Testis (tissue), 3 donors: Measurements from ENCODE around the gene FCHSD2. TPM values are rescaled to one million over a fixed set of nuclear protein-coding genes. Genes with fewer than 3 reads are reported as not detected.

Experiments used
- DNase-seq: peaks from one replicate; pipeline ENCODE4 v3.0.0-alpha.2; 2019
- H3K27ac ChIP-seq, 2 donors: fragments of 200-600 bp; sonication (generic); one replicate each; pipeline ENCODE4 v1.5.1; 2019
- H3K27me3 ChIP-seq: fragments of 200-600 bp; sonication (generic); one replicate; pipeline ENCODE4 v1.5.1; 2019
- H3K36me3 ChIP-seq: fragments of 200-600 bp; sonication (generic); one replicate; pipeline ENCODE4 v1.5.1; 2017; ENCODE audit warnings: low read depth; ENCODE audit errors: missing control alignments
- H3K4me1 ChIP-seq: fragments of 200-600 bp; sonication (generic); one replicate; pipeline ENCODE4 v1.5.1; 2019
- H3K4me3 ChIP-seq, 2 donors: fragments of 200-600 bp; sonication (generic); one replicate each; pipeline ENCODE4 v1.5.1; 2017 to 2019
- H3K9me3 ChIP-seq: fragments of 200-600 bp; sonication (generic); one replicate; pipeline ENCODE4 v1.5.1; 2017
- POLR2A ChIP-seq: fragments of 450-650 bp; IDR thresholded peaks from one replicate; pipeline ENCODE4 v1.6.1; 2017; ENCODE audit warnings: antibody characterized with exemption, mild to moderate bottlenecking, moderate library complexity
- WGBS, 2 donors: methylation state at CpG; one replicate each; pipeline ENCODE4 v1.1.5; 2018; 5-methylcytosine and 5-hydroxymethylcytosine counted together
- intact Hi-C: fragments of 100-400 bp; cut with DNase I; formaldehyde crosslinking; loops from one replicate; pipeline ENCODE4 v1.15.1; 2023; ENCODE audit warnings: low total_unique reads
- polyA plus RNA-seq: library from polyadenylated mRNA; stranded (reverse); fragments of 350-450 nt; fragmentation: Illumina TruSeq; extraction: RNeasy Lipid Tissue Mini Kit (QIAGEN cat#74804); gene quantifications from one replicate; pipeline ENCODE4 v1.2.3, GENCODE V29; 2014; ENCODE audit warnings: low read depth, low replicate concordance; ENCODE audit not compliant: insufficient read depth
- total RNA-seq, 2 donors: library from RNA; depleted of rRNA; stranded (reverse); fragments of >200 nt; gene quantifications; one replicate each; pipeline ENCODE4 v1.2.3, GENCODE V29; 2016
- TF ChIP-seq, protein P1 (sequence below), 3 experiments: fragments of 450-650 bp in 2 of 3; fragments of 200-600 bp in 1 of 3; sonication (generic) in 1 of 3; IDR thresholded peaks; one replicate each; pipeline ENCODE4 v1.5.1; 2016 to 2019; ENCODE audit warnings: antibody characterized with exemption in 3 of 3, mild to moderate bottlenecking in 2 of 3, moderate library complexity in 1 of 3

The FCHSD2 gene
- total and polyA plus RNA-seq, 3 donors from 2014 or later: 44.0 to 69.6 (median 65.9) TPM

DNA sequence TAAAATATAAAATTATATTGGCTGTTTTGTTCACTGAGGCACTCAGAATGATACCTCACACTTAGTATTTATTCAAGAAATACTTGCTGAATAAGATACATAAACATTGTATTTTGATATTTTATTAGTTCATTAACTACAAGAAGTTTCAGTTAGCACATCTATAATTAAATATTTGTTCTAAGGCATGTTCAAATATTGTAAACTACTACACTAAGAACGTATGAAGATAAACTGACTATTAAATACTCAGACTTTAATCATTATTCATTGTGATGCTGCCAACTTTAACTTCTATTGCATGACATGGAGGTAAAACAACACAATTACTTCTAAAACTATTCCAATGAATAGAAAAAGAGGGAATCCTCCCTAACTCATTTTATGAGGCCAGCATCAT is 198.5 kb downstream of the FCHSD2 start:
- no peak overlapping the region for H3K27ac ChIP-seq

DNA sequence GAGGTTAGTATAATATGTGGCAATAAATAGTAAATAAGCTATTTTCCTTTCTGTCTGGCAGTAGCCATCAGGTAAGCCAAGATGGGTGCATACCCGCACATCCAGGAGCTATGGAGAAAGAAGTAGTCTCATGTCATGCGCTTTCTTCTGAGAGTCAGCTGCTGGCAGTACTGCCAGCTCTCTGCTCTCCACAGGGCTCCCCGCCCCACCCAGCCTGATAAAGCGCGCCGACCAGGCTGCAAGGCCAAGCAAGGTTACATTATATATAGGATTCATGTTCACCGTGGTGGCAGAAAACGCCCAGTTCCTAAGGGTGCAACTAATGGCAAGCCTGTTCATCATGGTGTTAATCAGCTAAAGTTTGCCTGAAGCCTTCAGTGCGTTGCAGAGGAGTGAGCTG is 201.7 kb downstream of the FCHSD2 start:
- no peak overlapping the region for H3K4me3 ChIP-seq
- TF ChIP-seq, protein P1, sequence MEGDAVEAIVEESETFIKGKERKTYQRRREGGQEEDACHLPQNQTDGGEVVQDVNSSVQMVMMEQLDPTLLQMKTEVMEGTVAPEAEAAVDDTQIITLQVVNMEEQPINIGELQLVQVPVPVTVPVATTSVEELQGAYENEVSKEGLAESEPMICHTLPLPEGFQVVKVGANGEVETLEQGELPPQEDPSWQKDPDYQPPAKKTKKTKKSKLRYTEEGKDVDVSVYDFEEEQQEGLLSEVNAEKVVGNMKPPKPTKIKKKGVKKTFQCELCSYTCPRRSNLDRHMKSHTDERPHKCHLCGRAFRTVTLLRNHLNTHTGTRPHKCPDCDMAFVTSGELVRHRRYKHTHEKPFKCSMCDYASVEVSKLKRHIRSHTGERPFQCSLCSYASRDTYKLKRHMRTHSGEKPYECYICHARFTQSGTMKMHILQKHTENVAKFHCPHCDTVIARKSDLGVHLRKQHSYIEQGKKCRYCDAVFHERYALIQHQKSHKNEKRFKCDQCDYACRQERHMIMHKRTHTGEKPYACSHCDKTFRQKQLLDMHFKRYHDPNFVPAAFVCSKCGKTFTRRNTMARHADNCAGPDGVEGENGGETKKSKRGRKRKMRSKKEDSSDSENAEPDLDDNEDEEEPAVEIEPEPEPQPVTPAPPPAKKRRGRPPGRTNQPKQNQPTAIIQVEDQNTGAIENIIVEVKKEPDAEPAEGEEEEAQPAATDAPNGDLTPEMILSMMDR (IDR thresholded peaks at IDR 0.05): no peak
- no peak for TF ChIP-seq POLR2A
- intact Hi-C loops: no loop called here
- H3K27me3 ChIP-seq: no peaks in the 10 kb centered on the region
- no peak overlapping the region for H3K27ac ChIP-seq
- H3K4me1 ChIP-seq: no peaks in the 10 kb centered on the region
- no peak for DNase-seq
- no peaks in the 10 kb centered on the region for H3K9me3 ChIP-seq
- WGBS, 2 donors: 91 to 95% methylated on average over 9 of the region's 9 CpGs
- H3K36me3 ChIP-seq: no peaks in the 10 kb centered on the region

More for the DNA sequence above, 198.5 kb downstream of the FCHSD2 start:
- H3K9me3 ChIP-seq: no peaks in the 10 kb centered on the region
- DNase-seq: no peak
- H3K36me3 ChIP-seq: no peaks in the 10 kb centered on the region
- 39 to 42% methylated on average over 1 of the region's 1 CpG for WGBS, 2 donors
- no peaks in the 10 kb centered on the region for H3K27me3 ChIP-seq
- no peak overlapping the region for H3K4me3 ChIP-seq
- TF ChIP-seq, protein P1 (IDR thresholded peaks at IDR 0.05): no peak
- no peak for TF ChIP-seq POLR2A
- H3K4me1 ChIP-seq: no peaks in the 10 kb centered on the region
- intact Hi-C loops: no loop called here

DNA sequence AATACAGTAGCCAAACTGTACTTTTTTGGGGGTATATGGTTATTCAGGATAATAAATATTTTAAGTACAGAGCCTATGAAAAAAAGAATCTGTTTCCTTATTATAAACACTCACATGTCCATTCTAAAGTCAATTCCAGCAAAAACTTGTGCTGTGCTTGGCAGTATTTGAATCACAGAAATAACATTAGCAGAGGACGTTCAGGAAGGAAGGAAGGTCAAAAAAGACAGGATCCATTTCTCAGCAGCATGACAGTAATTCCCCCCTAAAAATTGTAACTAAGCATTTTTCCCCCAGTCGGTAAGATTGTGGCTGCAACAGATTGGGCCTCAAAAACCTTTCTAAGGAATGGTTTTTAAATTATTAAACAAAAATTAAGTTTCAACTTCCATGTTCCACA is 203.1 kb downstream of the FCHSD2 start:
- intact Hi-C loops: no loop called here
- no peak overlapping the region for H3K4me3 ChIP-seq
- H3K27ac ChIP-seq: no peak overlapping the region
- H3K36me3 ChIP-seq: no peaks in the 10 kb centered on the region
- no peak for DNase-seq
- WGBS, 2 donors: 35 to 47% methylated on average over 2 of the region's 2 CpGs
- no peaks in the 10 kb centered on the region for H3K4me1 ChIP-seq
- no peaks in the 10 kb centered on the region for H3K27me3 ChIP-seq
- TF ChIP-seq, protein P1 (IDR thresholded peaks at IDR 0.05): no peak
- TF ChIP-seq POLR2A: no peak
- no peaks in the 10 kb centered on the region for H3K9me3 ChIP-seq

DNA sequence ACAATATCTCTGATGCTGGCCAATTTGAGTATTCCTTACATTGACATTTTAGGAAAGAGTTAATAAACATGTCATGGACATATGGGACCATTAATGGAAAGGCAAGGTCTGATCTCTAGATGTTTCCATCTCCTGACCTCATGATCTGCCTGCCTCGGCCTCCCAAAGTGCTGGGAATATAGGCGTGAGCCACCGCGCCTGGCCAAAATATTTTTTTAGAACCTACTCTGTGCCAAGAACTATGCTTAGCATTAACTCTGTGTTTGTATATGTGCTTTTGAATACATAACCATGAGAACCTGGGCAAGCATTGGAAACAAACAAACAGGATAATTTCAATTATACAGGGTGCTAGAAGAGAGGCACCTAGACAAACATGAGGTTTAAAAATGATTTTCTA is 204.7 kb downstream of the FCHSD2 start:
- Histone ChIP-seq H3K4me1 (no peaks in the 10 kb centered on the region), H3K9me3 (no peaks in the 10 kb centered on the region), H3K36me3 (no peaks in the 10 kb centered on the region), H3K27me3 (no peaks in the 10 kb centered on the region), H3K27ac (no peak overlapping the region), H3K4me3 (no peak overlapping the region)
- TF ChIP-seq, protein P1 (IDR thresholded peaks at IDR 0.05): no peak
- TF ChIP-seq POLR2A: no peak
- 83 to 84% methylated on average over 4 of the region's 4 CpGs for WGBS, 2 donors
- no peak for DNase-seq
- intact Hi-C loops: no loop called here

DNA sequence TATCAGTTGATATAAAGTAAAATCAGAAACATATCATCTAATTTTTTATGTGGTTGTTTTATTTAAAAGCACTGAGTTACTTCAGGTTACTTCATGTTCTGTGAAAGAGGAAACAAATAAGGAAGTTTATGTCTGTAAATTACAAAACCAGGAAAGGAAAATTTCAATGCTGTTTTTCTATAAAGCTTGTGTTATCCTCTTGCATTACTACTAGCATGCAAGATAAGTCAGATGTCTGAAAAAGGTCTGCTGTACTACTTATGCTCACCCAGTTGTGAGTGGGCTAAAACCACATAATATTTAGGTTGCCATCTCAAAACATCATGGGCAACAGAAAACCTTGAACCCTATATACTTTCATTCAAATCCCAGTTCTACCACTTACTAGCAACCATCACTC is 206.4 kb downstream of the FCHSD2 start:
- intact Hi-C loops: no loop called here

More for the DNA sequence above, 206.4 kb downstream of the FCHSD2 start:
- no peak for DNase-seq
- Histone ChIP-seq H3K4me1 (no peaks in the 10 kb centered on the region), H3K4me3 (no peak overlapping the region), H3K27ac (no peak overlapping the region), H3K36me3 (no peaks in the 10 kb centered on the region), H3K9me3 (no peaks in the 10 kb centered on the region), H3K27me3 (no peaks in the 10 kb centered on the region)
- TF ChIP-seq POLR2A: no peak
- TF ChIP-seq, protein P1 (IDR thresholded peaks at IDR 0.05): no peak
